GM19099 (cell line): ENCODE results near the gene DCDC2C.

Experiments
- POLR2A ChIP-seq: IDR thresholded peaks from 3 replicates; pipeline ENCODE4 v1.6.1; 2011; ENCODE audit warnings: low read depth; ENCODE audit not compliant: insufficient read length; ENCODE audit errors: extremely low read depth

The DCDC2C gene, protein sequence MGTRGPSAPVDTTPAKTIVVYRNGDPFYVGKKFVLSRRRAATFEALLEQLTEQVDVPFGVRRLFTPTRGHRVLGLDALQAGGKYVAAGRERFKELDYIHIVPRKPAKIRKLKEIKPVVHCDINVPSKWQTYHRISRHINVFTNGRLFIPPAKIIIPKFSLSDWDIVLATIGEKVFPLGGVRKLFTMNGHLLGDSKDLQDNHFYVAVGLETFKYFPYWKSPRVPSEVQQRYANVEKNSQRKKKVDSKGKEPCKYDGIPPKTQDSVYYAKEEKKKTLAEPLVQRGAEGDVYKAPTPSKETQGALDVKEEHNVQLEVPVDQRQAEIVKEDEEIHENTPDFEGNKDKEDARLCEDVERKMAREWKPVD

DNA sequence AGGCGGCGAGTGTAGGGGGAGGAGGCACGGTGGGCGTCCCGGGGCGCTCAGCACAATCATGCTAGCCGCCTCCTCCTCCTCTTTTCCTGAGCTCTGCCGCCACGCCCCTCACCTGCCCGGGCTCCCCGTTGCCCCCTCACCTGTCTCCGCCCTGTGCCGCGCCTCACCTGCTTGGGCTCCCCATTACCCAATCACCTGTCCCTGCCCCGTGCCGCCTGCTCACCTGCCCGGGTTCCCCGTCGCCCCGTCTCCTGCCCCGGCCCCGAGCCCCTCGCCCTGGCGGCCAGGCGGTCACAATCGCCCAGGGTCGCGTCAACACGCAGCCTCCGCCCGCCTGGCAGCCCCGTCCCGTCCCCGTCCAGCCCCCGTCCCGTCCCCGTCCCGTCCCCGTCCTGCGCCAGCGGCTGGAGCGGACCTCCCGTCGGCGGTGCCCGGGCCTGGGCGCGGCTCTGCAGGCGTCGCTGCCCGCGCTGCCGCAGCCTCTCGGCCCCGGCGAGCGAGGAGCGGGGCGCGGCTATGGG is at the start of gene DCDC2C:
TSS of gene DCDC2C (plus strand) at position 340 of the 521 bp plus-strand sequence. CDS start at position 517, 177 bp downstream.
- TF ChIP-seq POLR2A, result no peak

DNA sequence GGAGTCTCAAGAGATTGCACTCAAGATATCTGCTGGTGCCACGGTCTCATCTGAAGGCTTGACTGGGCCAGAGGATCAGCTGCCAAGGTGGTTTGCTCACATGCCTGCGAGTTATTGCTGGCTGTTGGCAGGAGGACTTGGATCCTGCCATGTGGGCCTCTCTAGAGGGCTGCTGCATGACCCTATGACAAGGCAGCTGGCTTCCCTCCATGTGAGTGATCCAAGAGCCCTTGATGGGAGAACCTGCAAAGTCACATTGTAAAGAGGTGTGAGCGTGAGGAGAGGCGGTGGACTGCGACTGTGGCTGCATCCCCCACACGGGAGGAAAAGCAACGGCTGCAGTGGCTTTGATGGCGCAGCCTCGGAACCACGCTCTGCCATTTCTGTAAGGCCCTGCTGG is 49.4 kb upstream of the DCDC2C start:
- TF ChIP-seq POLR2A, result no peak

DNA sequence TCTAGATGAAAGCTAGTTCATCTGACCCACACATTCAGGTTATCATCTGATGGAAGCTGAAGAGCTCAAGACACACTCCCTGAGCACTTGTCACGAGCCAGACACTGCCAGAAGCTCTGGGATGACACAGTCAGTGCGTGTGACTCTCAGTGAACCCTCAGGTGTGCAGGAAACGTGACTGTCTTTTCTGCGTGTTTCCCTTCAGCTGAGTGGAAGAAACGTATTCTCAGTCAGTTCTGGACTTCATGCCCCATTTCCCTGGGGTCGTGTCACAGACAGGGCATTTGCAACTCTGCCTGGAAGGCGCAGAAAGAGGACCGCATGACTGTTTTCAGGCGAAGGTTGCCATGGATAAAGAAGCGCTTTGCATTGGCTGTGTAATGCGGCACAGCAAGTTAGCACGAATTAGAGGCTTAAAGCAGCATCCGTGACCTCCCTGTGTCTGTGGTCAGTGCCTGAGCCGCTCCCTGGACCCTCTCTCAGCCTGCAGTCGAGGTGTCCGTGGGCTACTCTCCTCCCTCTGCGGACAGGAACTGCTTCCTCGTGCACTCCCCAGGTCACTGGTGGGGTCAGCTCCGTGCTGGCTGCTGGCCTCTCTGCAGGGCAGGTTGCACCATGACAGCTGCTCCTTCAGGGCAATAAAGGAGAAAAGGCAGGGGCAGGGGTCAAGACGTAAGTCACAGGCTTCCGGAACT is 48.7 kb upstream of the DCDC2C start:
- TF ChIP-seq POLR2A, result no peak

DNA sequence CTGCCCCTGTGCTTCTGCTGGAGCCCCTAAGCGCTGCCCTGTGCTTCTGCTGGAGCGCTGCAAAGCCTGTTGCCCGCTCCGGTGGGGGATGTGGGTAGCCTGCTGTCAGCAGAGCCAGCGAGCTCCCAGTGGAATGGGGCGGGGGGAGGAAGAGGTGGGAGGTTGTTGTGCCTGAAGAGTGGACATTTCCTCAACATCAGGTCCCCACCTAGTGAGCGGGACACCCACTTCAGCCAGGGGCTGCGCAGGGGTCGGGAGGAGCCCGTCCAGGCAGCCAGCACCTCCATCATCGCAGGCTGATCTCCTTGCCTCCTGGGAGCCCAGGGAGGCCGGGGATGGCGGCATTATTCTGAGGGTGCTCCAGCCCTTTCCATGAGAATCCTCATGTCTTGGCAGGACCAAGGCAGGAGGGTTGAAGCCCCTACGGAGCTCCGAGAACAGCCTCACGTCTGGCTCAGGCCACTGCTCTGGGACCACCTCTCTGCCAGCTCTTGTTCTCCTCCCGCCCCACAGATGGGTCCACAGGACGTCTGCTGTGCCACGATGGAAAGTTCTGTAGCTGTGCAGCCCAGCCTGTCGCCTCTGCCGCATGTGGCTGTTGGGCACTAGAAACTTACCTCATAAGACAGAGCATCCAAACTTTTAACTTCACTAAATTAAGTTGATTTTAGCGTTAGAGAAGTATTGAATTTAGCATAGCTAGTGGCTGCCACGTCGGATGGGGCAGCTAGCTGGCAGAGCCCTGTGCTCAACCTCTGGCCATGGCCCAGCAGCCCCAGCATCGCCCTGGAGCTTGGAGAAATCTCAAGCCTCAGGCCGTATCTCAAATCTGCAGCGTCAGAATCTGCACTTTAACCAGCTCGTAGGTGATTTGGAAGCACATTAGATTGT is 47.3 kb upstream of the DCDC2C start:
- TF ChIP-seq POLR2A, result no peak

DNA sequence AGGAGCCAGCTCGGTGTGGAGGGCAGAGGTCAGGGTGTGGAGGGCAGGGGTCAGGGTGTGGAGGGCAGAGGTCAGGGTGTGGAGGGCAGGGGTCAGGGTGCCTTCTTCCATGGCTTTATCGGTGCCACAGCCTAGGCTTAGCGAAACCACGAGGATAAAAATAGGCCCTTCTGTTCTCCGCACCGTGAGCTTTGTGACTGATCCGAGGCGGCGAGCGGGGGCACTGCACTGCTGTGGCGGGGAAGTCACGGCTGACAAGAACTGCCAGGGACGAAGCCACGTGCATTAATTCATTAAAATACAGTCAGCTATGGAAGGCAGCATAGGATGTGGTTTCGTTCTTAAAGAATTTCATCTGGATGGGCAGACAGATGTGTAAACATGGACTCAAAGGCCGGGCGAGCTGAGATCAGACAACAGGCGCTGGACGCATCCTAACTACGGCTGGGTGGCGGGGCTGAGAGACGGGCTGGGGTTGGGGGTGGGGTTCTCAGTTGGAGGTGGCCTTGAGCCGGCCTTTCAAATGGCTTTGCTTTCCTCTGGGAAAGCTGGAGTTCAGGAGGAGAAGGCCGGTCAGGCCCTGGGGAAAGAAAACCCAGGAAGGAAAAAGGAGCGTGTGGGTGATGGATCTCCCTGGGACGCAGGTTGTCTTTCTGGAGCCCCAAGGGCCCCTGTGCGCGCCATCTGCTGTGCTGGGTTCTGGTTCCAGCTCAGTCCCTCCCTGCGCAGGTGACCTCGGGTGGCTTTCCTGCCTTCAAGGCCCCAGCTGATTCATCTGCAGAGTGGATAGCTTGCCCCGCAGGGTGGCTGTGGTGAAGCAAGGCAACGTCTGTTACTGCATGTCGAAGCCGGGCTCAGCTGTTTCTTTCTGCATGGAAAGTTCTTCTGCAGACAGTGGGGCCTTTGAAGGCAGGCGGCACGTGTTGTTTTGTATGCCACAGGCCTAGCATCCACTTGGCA is 46.3 kb upstream of the DCDC2C start:
- TF ChIP-seq POLR2A, result no peak

DNA sequence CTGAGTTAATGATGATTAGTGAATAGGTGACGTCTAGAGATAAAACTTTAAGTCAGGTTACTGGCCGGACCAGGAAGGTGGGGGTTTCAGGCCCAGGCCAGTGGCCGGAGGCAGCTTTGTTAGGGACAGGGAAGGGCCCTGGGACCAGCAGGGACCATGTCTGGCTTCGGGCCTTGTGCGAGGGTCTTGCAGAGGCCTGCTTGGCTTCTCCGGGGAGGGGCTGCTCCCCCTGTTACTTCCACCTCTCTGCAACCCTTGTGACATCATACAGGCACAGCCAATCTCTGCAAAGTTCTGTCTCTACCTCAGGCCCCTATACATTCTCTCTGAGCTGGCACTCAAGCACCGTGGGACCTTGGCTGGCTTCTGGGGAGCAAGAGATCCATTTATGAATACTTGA is 45.5 kb upstream of the DCDC2C start, which contains the start of gene ALLC:
TSS of gene ALLC (plus strand) at position 320 of the 400 bp plus-strand sequence. CDS start 12,958 bp downstream, outside the sequence.
- TF ChIP-seq POLR2A, result no peak

DNA sequence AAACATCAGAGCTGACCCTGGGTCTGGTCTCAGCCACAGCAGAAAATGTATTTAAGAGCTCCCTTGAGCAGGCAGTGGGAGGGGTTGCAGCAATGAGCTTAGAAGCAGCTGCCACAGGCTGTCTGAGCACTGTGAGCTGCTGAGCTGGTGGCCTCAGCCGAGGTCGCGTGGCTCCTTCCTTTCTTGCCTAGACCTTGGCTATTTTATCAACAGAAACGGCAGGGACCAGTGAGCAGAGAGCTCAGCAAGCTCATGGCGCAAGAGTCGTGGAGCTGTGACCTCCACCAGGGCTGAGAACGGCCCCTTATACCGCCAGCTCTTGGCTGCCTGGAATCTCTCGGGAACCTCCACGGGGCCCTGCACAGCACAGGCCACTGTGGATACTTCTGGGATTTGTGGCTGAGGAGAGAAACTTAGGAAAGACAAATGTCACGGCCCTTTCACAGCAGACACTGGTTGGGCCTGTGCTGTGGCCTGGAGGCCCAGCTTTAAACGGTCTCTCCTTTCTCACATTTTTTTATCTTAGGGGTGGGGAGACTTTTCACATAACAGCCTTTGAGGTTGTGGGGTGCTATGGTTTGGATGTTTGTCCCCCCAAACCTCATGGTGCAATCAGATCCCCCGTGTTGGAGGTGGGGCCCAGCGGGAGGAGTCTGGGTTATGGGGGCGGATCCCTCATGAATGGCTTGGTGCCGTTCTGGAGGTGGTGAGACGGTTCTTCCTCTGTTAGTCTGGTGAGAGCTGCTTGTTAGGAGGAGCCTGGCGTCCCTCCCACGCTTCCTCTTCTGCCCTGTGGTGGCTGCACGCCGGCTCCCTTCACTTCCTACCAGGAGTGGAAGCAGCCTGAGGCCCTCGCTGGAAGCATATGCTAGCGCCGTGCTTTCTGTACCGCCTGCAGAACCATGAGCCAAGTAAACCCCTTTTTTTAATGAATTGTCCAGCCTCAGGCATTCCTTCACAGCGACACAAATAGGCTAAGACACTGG is 43.6 kb upstream of the DCDC2C start:
- no peak for TF ChIP-seq POLR2A

DNA sequence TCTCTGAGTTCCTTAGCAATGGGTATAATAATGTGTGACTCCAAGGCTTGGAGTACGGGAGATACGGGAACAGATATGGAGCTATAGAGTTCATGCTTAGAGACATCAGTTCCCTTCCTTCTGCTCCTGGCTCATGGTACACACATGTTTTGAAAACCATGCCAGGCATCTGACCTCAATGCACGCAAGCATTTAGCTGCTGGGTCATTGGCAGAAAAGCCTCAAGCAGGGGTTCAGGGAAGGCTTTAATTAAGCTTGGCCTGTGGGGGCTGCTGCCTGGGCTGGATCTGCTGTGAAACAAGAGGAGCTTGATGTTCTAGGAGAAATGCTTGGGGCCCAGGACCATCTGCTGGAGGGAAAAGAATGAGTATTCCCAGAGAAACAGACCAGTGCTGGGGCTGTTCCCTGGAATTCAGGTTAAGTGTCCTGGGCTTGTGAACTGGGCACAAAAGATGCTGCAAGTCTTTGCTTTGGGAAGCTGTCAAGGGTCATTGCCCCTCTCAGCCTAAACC is 42.2 kb upstream of the DCDC2C start:
- TF ChIP-seq POLR2A, result no peak

DNA sequence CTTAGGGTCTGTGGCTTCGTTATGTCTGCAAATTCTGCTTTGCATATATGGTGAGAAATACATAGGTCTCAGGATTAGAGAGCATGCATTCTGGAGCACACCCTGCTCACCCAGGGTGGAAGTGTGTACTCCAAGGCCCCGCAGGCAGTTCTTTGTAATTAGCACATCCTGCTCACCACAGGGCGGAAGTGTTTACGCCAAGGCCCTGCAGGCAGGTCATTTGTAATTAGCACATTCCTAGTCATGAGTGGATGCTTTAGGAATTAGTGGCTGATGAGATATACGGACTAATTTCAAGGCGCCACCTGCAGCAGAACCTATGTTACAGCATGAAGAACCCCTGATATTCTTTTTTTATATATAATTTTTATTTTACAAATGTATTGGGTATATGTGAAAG is 41.1 kb upstream of the DCDC2C start:
- TF ChIP-seq POLR2A, result no peak

DNA sequence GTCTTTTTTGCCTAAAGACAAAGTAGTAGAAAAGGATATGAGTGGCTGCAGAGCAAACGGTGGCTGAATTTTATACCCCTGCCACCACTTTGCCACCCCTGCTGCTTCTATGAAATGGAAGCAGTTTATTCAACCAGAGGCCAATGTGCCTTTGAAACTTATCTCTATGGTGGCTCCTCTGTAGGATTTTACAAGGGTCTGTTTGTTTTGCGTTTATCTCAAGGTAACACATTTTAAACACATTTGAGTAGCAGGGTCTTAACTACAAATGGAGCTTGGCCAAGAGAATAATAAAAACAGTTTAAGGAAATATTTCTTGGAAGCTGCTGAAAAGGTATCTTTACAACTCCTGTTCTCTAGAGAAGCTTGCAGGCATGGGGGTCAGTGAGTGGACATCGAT is 39.3 kb upstream of the DCDC2C start:
- TF ChIP-seq POLR2A, result no peak

DNA sequence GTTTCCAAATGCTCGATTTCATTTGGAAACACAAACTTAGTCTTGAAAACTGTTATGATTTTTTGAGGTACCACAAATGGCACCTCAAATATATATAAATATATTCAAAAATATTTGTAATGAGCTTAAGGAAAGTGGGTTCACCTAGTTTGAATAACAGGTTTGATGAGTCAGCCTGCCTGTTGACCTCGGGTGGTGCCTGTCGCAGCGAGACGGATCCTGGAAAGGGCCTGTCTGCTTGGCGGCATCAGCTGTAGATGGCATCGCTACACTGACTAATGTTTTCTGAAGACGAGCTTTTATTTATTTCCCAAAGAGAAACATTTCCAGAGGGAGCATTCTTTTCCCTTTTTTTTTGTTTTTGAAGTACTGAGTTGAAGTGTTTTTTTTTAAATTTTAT is 38.5 kb upstream of the DCDC2C start:
- TF ChIP-seq POLR2A, result no peak

DNA sequence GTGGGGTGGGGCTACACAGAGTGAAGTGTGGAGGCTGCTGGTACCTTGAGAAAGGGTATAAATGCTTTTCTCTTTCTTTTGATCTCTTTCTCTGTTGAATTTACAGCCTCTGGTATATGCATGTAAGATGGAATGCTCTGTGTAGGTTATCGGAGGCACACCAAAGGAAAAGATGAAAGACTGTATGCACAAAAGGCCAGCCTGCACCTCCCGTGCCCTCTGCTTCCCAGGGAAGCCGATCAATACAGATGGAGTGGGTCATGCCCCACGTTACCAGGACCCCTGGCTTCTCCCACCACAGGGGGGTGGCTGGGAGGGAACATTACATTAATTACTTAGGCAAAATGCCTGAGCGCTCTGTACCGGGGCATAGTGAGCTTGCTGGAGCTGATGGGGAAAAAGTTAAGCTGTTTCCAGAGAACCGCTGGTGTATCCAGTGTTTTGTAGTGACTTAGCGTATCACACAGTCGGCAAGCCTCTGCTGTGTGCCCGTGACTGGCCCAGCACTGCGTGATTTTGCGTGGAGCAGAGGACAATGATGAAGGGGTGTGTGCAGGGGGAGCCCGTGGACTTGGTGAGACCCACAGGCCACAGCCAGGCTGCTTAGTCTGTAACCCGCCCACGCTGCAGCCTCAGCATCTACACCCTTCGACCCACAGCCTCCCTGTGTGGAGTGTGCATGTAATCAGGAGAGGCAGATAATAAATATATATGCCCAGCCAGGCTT is 37.3 kb upstream of the DCDC2C start:
- no peak for TF ChIP-seq POLR2A
